ENCODE results near the gene SLC45A2.

Gene SLC45A2

DNA sequence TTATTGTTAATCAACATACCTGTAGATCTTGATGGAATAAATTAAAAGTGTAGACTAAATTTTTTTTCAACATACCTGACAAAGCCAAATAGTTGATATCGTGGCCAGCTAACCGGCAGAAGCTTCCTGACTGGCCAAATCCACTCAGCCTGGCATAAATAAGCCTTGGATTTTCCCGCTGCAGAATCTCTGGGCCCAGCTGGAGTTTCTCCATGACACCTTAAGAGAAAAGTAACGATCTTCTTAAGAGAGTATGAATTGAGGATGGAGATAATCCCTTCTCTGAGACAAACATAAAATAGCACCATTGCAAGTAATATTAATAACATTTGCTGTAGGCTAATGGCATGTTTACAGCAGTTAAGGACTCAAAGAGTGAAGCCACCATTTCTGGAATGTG is 21.2 kb upstream of the SLC45A2 start:
- DNase-seq = no peak

GRCh38 chr5:34005211-34005610 is 20.7 kb upstream of the SLC45A2 start:
- DNase-seq = no peak

DNA sequence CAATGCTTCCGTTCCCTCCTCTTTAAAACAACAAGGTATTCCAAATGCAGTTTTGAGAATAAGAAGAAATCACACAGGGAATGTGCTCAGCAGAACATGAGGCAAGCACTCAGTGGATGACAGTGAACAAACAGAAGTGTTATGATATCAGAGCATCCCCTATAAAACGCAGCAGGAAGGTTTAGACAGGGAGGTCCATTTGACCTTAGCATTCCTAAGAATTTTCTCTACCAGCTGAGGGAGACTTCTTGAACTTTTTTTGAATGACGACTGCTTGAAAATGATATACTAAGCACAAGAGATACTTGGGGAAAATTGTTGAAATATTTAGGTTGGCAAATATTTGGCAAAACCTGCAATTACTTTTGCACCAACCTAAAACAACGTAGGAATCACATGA is 19.4 kb upstream of the SLC45A2 start:
- no peak for DNase-seq

- DNase-seq = no peak
Measured at GRCh38 chr5:34002629-34003328, 18.3 kb upstream of the SLC45A2 start.

DNA sequence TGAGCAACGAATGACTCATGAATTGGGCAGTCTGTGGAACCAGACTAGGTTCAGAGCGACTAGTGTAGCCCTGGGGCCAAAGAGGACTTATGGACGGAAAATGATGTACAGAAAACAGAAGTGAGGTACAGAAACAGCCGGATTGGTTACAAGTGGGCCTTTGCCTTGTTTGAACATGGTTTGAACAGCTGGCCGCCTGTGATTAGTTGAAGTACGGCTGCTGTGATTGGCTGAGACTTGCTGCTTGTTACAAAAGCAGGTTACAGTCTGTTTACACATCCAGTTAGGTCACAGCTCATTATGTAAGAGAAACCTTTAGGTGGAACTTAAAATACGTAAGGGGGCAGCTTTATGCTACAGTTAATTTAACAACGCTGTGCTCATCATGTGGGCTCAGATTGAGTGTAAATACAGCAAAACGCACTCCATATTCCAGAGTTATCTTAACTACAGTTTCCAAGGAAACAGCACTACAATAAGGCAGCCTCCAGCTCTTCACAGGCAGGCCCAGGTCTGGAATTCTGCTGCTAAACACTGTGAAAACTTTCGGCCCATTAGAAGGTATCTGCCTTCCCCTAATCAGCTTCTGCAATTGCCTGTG is 16.8 kb upstream of the SLC45A2 start:
- DNase-seq = peak; percentile 96 to 100

GRCh38 chr5:33999978-34000377 is 15.5 kb upstream of the SLC45A2 start:
- DNase-seq = no peak

DNA sequence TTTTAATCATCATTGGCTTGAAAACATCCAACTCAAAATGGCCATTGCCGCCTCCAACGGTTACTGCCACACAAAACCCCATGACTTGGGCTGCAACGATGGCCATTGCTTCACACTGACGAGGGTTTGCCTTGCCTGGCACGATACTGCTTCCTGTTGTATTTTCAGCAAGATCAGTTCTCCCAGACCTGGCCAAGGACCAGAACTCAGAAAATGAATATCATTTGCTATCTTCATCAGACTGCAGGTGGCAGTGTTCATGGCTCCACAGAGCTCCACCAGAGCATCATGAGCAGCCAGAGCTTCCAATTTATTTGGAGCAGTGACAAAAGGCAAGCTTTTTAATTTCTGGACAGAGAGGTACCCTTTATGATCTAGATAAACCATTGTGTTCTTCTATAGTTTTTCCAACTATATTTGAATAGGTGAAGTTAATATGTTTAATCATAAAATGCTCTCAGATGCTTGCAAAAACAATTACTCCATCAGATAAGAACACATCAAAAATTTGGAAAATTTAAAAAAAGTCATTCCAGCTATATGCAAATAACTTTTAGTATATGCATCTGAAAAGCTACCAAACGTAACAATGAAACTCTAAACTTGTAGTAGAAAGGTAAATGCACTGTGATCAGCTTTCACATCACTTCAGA is 13.0 kb upstream of the SLC45A2 start:
- DNase-seq = peak; percentile 94 to 98

- no peak for DNase-seq
Measured at GRCh38 chr5:33995865-33996264, 11.4 kb upstream of the SLC45A2 start.

DNA sequence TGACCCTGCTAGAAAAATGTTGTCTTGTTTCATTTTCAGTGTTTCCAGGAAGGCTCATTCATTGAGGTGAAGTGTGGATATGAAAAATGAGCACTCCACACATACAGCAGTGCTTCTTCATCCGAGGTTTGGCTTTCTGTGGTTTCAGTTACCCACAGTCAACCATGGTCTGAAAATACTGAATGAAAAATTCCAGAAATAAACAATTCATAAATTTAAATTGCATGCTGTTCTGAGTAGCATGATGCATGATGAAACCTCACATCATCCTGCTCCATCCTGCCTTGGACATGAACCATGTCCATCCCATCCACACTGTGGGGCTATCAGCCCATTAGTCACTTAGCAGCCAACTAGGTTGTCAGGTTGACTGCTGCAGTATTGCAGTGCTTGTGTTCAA is 10.4 kb upstream of the SLC45A2 start:
- no peak for DNase-seq

GRCh38 chr5:33992864-33993263 is 8.4 kb upstream of the SLC45A2 start:
- no peak for DNase-seq

DNA sequence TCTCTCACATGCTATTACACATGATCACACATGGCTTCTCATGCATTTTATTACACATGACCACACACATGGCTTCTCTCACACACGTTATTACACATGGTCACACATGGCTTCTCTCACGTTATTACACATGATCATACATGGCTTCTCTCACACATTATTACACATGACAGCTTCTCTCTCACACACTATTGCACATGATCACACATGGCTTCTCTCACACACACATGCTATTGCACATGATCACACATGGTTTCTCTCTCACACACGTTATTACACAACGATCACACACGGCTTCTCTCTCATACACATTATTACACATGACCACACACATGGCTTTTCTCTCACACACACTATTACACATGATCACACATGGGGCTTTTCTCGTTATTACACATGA is 954 bp upstream of the SLC45A2 start:
- DNase-seq = no peak

GRCh38 chr5:33984178-33984577 is 315 bp downstream of the SLC45A2 start:
- no peak for DNase-seq

GRCh38 chr5:33981408-33982162 is 2.9 kb downstream of the SLC45A2 start:
- no peak for DNase-seq

DNA sequence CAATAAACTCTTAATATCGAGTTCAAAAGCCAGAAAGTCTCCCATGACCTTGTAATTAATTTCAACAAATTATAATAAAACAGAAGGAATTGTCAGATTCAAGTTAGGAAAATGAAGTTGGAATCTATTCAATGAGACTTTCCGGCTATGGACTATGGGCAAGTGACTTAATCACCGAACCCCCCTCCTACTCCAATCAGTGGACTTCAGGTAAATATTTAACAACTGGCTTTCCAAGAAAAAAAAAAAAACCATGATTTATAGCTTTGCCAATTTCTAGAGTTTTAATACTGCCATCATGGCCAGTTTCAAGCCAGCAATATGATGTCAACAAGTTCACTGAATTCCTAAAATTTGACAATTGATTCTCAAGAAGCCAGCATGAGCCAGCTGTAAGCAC is 4.5 kb downstream of the SLC45A2 start:
- DNase-seq = no peak

DNA sequence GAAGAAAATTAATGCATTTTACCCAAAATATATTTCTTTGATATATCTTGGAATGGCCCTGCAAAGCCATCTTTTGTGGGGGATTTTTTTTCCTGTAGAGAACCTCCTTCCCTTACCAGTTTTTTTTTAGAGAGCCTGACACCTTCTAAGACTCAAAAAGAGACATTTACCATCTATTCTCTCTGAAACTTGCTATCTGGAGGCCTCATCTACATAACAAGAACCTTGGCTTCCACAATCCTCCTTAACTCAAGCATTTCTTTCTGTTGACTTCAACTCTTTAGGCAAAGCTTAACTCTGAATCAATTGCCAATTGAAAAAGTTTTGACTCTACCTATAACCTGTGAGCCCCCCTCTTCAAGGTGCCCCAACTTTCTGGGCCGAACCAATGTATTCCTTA is 6.2 kb downstream of the SLC45A2 start:
- no peak for DNase-seq

DNA sequence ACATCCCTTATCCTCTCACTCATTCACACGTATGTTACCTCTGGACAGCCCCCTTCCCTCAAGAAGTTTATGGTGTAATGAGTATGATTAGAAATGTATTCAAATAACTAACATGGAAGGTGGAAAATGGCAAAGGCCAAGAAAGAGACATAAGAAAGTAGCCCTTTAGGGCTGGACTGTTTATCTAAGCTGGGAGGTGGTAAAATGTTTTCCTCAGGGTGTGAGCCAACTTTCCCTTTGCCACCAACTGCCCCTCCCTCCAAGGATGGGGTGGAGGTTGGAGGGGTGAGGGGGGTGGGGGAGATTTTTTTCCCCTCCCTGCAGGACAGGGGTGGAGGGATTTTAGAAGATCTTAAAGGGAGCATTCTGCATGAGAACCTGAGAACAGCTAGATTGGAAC is 8.2 kb downstream of the SLC45A2 start:
- no peak for DNase-seq

GRCh38 chr5:33975852-33976251 is 8.6 kb downstream of the SLC45A2 start:
- no peak for DNase-seq

- DNase-seq = no peak
Measured at GRCh38 chr5:33973271-33973670, 11.2 kb downstream of the SLC45A2 start.

GRCh38 chr5:33969572-33970452 is 14.7 kb downstream of the SLC45A2 start:
- DNase-seq = peak in 1 of 2 experiments; percentile 20

- peak in 1 of 2 experiments; percentile 10 for DNase-seq
Measured at GRCh38 chr5:33968211-33969005, 16.1 kb downstream of the SLC45A2 start.

DNA sequence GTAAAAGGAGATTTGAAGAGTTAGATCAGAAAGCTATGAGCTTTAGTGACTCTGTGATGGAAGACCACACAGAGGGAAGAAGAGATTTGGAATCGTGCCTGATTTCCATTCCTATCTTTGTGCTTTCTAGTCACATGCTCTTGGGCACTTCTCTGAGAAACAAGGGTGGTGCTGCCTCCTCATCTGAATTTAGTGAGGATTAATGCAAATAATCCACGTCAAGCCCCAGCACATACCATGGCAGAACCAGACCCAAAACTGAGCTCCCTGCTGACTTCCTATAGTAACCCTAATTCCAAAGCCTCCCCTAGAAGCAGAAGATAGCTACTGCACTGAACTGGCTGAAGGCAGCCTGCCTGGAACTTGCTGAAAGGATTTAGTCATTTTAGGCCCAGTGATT is 17.7 kb downstream of the SLC45A2 start:
- no peak for DNase-seq

Measured in NCI-H2081 (cell line).